Endothelial cell of umbilical vein (primary cell): ENCODE measurements around the gene LPA. TPM values are rescaled to one million over a fixed set of nuclear protein-coding genes. Genes with fewer than 3 reads are reported as not detected.

Experiments
- BruUV-seq: library from RNA; stranded (reverse); fragments of 400-500 nt; replicated peaks from 2 replicates; lab custom pipeline; 2021; lab: Mats Ljungman, UMichigan
- CTCF ChIA-PET: fragments of 300-600, 350-600 bp; sonication (Branson Sonifier 250); formaldehyde crosslinking; loops from one replicate; lab custom pipeline; 2021; ENCODE audit warnings: antibody characterized with exemption, inconsistent platforms; lab: Charles Lee
- POLR2A ChIA-PET: fragments of 300-600, 350-600 bp; sonication (Branson Sonifier 250); formaldehyde crosslinking; loops from one replicate; lab custom pipeline; 2021; ENCODE audit warnings: antibody characterized with exemption, inconsistent platforms; lab: Charles Lee
- DNase-seq: peaks from one replicate; pipeline ENCODE4 v3.0.0-alpha.2; 2011; ENCODE audit warnings: low read depth, low spot score
- FAIRE-seq: peaks from 2 replicates; lab custom pipeline; 2011; peaks lifted over from hg19 to GRCh38; lab: Jason Lieb, UNC
- H2AFZ ChIP-seq: 2 replicates; pipeline ENCODE4 v1.6.0; 2012; ENCODE audit warnings: low read depth, low read length, control low read depth, inconsistent platforms
- H3K27ac ChIP-seq: 2 replicates; pipeline ENCODE4 v1.5.1; 2011; ENCODE audit warnings: low read depth, mild to moderate bottlenecking, control low read depth, low read length, moderate library complexity; ENCODE audit not compliant: insufficient read depth
- H3K27me3 ChIP-seq, 2 experiments: 2 replicates each; pipeline versions ENCODE4 v1.6.0 to v1.6.1; 2011; ENCODE audit warnings: low read length in 2 of 2, mixed read lengths in 1 of 2; ENCODE audit not compliant: control insufficient read depth in 2 of 2, insufficient read depth in 2 of 2
- H3K36me3 ChIP-seq, 2 experiments: 2 replicates in 1 of 2; 3 replicates in 1 of 2; pipeline ENCODE4 v1.5.1; 2011; ENCODE audit warnings: low read length in 2 of 2, mild to moderate bottlenecking in 1 of 2, moderate library complexity in 1 of 2; ENCODE audit not compliant: control insufficient read depth in 2 of 2, insufficient read depth in 2 of 2; ENCODE audit errors: extremely low read depth in 1 of 2
- H3K4me1 ChIP-seq: 3 replicates; pipeline ENCODE4 v1.5.1; 2011; ENCODE audit warnings: mild to moderate bottlenecking, low read length; ENCODE audit not compliant: control insufficient read depth, insufficient read depth; ENCODE audit errors: extremely low read depth
- H3K4me2 ChIP-seq: 2 replicates; pipeline ENCODE4 v1.6.1; 2011; ENCODE audit warnings: low read length, control low read depth, mixed read lengths; ENCODE audit not compliant: insufficient read depth
- H3K4me3 ChIP-seq, 3 experiments: fragments of 200-600 bp in 1 of 3; sonication (generic), shearing (Covaris generic) in 1 of 3; replicated peaks in 1 of 3; 2 replicates each; pipeline ENCODE4 v1.5.1; 2011 to 2016; ENCODE audit warnings: control low read depth in 3 of 3, low read length in 3 of 3, mild to moderate bottlenecking in 2 of 3, inconsistent platforms in 1 of 3, low read depth in 1 of 3, moderate library complexity in 1 of 3; ENCODE audit not compliant: insufficient read depth in 1 of 3
- H3K79me2 ChIP-seq: 2 replicates; pipeline ENCODE4 v1.6.0; 2012; ENCODE audit warnings: low read length, inconsistent platforms; ENCODE audit not compliant: control insufficient read depth, insufficient read depth
- H3K9ac ChIP-seq: replicated peaks from 2 replicates; pipeline ENCODE3; 2011; ENCODE audit warnings: low read length, control low read depth; ENCODE audit not compliant: insufficient read depth; ENCODE audit errors: extremely low read depth
- H3K9me1 ChIP-seq: replicated peaks from 3 replicates; pipeline ENCODE4 v1.6.0; 2011; ENCODE audit warnings: mild to moderate bottlenecking, low read length; ENCODE audit not compliant: control insufficient read depth, insufficient read depth; ENCODE audit errors: extremely low read depth
- H3K9me3 ChIP-seq: replicated peaks from 2 replicates; pipeline ENCODE4 v1.5.1; 2012; ENCODE audit warnings: low read length, inconsistent platforms; ENCODE audit not compliant: control insufficient read depth, insufficient read depth
- H4K20me1 ChIP-seq: replicated peaks from 2 replicates; pipeline ENCODE3; 2011; ENCODE audit warnings: mild to moderate bottlenecking, low read length; ENCODE audit not compliant: control insufficient read depth, insufficient read depth; ENCODE audit errors: extremely low read depth
- EZH2 ChIP-seq: IDR thresholded peaks from 2 replicates; pipeline ENCODE4 v1.6.1; 2012; ENCODE audit warnings: borderline replicate concordance, low read depth, mild to moderate bottlenecking, moderate library complexity, low read length, inconsistent platforms; ENCODE audit not compliant: severe bottlenecking
- FOS ChIP-seq: IDR thresholded peaks from 2 replicates; pipeline ENCODE4 v1.6.1; 2011; ENCODE audit warnings: mild to moderate bottlenecking, low read length, moderate library complexity, borderline replicate concordance; ENCODE audit not compliant: insufficient read depth
- GATA2 ChIP-seq: IDR thresholded peaks from 2 replicates; pipeline ENCODE4 v1.7.0; 2011; ENCODE audit warnings: low read depth, mild to moderate bottlenecking, moderate library complexity, mixed read lengths, low read length; ENCODE audit not compliant: insufficient read length, insufficient read depth
- JUN ChIP-seq: IDR thresholded peaks from 2 replicates; pipeline ENCODE4 v1.6.1; 2011; ENCODE audit warnings: borderline replicate concordance, low read depth; ENCODE audit not compliant: insufficient read length, insufficient read depth
- MYC ChIP-seq: IDR thresholded peaks from one replicate; pipeline ENCODE4 v1.6.1; 2011; ENCODE audit warnings: mild to moderate bottlenecking, low read depth, low read length
- POLR2A ChIP-seq: IDR thresholded peaks from 2 replicates; pipeline ENCODE4 v1.6.1; 2012; ENCODE audit warnings: low read depth, mild to moderate bottlenecking, control low read depth, low read length
- POLR2AphosphoS5 ChIP-seq: IDR thresholded peaks from 2 replicates; pipeline ENCODE4 v1.6.1; 2012; ENCODE audit warnings: low read depth, mild to moderate bottlenecking, control low read depth, low read length, moderate library complexity; ENCODE audit not compliant: insufficient read depth
- dilution Hi-C: fragments of 300-500 bp; cut with MboI; formaldehyde crosslinking; loops from one replicate; pipeline ENCODE4 v1.15.0; 2019; ENCODE audit warnings: low sequenced_read_pairs; ENCODE audit not compliant: extremely low pct_ligation_motif_present
- intact Hi-C: fragments of 100-400 bp; cut with micrococcal nuclease; formaldehyde crosslinking; loops from one replicate; pipeline ENCODE4 v1.10.0; 2022
- polyA plus RNA-seq, 4 experiments: library from polyadenylated mRNA; depleted of rRNA in 3 of 4; stranded (reverse) in 3 of 4; unstranded in 1 of 4; fragments of >200 nt; gene quantifications; 2 replicates each; pipeline versions ENCODE4 v1.2.1 to v1.2.3, GENCODE V29; 2011 to 2012; ENCODE audit warnings: missing spikeins in 1 of 4
- total RNA-seq: library from RNA; stranded (reverse); gene quantifications from 2 replicates; pipeline ENCODE4 v1.2.3, GENCODE V29; 2021
- TF ChIP-seq, protein P1 (sequence below), 2 donors: IDR thresholded peaks; 1 replicate in 1 of 2; 2 replicates in 1 of 2; pipeline ENCODE4 v1.5.1; 2011; ENCODE audit warnings: low read length in 2 of 2, mild to moderate bottlenecking in 2 of 2, moderate library complexity in 2 of 2, control low read depth in 1 of 2, inconsistent platforms in 1 of 2, low read depth in 1 of 2; ENCODE audit not compliant: insufficient read depth in 1 of 2; ENCODE audit errors: extremely low read depth in 1 of 2
- TF ChIP-seq, protein P2 (sequence below): IDR thresholded peaks from 2 replicates; pipeline ENCODE4 v1.6.1; 2011; ENCODE audit not compliant: insufficient read depth, insufficient read length

LPA gene
- total and polyA plus RNA-seq, 2 donors (not counting 3 experiments of a cell fraction or from before 2014, with no cell fraction given): not detected

DNA sequence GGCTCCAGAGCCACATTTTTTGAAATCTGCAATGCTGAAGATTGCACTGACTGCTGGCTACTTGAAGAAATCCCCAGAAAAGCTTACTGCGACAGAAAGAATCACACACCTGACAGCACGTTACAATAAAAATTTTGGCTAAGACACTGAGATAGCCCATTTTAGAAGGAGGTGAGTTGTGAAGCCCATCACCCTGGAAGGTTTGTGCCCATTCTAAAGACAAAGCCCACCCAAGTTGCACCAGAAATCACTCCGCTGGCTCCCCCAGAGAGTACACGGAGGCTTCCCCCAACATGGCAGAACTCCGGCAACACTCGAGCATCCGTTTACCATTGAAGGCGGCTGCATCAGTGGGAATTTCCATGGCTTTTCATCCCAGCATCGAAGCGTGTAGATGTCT lies 29.4 kb downstream of the LPA start:
- no peak overlapping the region for H2AFZ ChIP-seq
- ChIA-PET POLR2A (no interaction called here), CTCF (no interaction called here)
- no peaks in the 10 kb centered on the region for H4K20me1 ChIP-seq
- no peak overlapping the region for H3K4me2 ChIP-seq
- no peak overlapping the region for H3K9ac ChIP-seq
- dilution Hi-C loops (no loop called here), intact Hi-C loops (no loop called here)
- H3K9me1 ChIP-seq: no peaks in the 10 kb centered on the region
- no peak overlapping the region for H3K4me3 ChIP-seq
- DNase-seq: no peak
- no TSS peak for BruUV-seq
- no peaks in the 10 kb centered on the region for H3K27me3 ChIP-seq
- TF ChIP-seq EZH2 (no peak), POLR2AphosphoS5 (no peak), GATA2 (no peak), JUN (no peak), FOS (no peak), MYC (no peak), POLR2A (no peak)
- TF ChIP-seq, protein P1, sequence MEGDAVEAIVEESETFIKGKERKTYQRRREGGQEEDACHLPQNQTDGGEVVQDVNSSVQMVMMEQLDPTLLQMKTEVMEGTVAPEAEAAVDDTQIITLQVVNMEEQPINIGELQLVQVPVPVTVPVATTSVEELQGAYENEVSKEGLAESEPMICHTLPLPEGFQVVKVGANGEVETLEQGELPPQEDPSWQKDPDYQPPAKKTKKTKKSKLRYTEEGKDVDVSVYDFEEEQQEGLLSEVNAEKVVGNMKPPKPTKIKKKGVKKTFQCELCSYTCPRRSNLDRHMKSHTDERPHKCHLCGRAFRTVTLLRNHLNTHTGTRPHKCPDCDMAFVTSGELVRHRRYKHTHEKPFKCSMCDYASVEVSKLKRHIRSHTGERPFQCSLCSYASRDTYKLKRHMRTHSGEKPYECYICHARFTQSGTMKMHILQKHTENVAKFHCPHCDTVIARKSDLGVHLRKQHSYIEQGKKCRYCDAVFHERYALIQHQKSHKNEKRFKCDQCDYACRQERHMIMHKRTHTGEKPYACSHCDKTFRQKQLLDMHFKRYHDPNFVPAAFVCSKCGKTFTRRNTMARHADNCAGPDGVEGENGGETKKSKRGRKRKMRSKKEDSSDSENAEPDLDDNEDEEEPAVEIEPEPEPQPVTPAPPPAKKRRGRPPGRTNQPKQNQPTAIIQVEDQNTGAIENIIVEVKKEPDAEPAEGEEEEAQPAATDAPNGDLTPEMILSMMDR (IDR thresholded peaks at IDR 0.05; ENCODE audit: extremely low read depth in 1 of 2, insufficient read depth in 1 of 2, low read depth in 1 of 2, low read length in 2 of 2): no peak
- TF ChIP-seq, protein P2, sequence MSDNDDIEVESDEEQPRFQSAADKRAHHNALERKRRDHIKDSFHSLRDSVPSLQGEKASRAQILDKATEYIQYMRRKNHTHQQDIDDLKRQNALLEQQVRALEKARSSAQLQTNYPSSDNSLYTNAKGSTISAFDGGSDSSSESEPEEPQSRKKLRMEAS: no peak
- H3K4me1 ChIP-seq: no peaks in the 10 kb centered on the region
- no peak overlapping the region for H3K27ac ChIP-seq
- no peak for FAIRE-seq
- H3K79me2 ChIP-seq: no peaks in the 10 kb centered on the region
- H3K36me3 ChIP-seq: no peaks in the 10 kb centered on the region
- H3K9me3 ChIP-seq: no peaks in the 10 kb centered on the region
